ENCODE measurements around the gene NAGPA.

Gene NAGPA

GRCh38 chr16:5060073-5060641, 26.4 kb upstream of the NAGPA start:
- no peak for TF ChIP-seq CTCF (IDR thresholded peaks at IDR 0.05; ENCODE audit: low read depth, low read length, missing control alignments)
- no peak overlapping the region for H3K4me3 ChIP-seq (ENCODE audit: low read depth, low read length)
- DNase-seq (ENCODE audit: low read depth), result no peak

- no peak for TF ChIP-seq CTCF (IDR thresholded peaks at IDR 0.05; ENCODE audit: low read depth, low read length, missing control alignments)
- DNase-seq (ENCODE audit: low read depth), result no peak
- no peak overlapping the region for H3K4me3 ChIP-seq (ENCODE audit: low read depth, low read length)
Measured at GRCh38 chr16:5059386-5060072, 25.8 kb upstream of the NAGPA start.

- DNase-seq (ENCODE audit: low read depth), result no peak
- no peak overlapping the region for H3K4me3 ChIP-seq (ENCODE audit: low read depth, low read length)
- peak; percentile 17 for TF ChIP-seq CTCF (IDR thresholded peaks at IDR 0.05; ENCODE audit: low read depth, low read length, missing control alignments)
Measured at GRCh38 chr16:5058476-5058875, 24.7 kb upstream of the NAGPA start.

GRCh38 chr16:5056352-5056751, 22.6 kb upstream of the NAGPA start:
- peak; percentile 81 for TF ChIP-seq CTCF (IDR thresholded peaks at IDR 0.05; ENCODE audit: low read depth, low read length, missing control alignments)
- no peak overlapping the region for H3K4me3 ChIP-seq (ENCODE audit: low read depth, low read length)
- DNase-seq (ENCODE audit: low read depth), result no peak

- no peak for DNase-seq (ENCODE audit: low read depth)
- TF ChIP-seq CTCF (IDR thresholded peaks at IDR 0.05; ENCODE audit: low read depth, low read length, missing control alignments), result no peak
- no peak overlapping the region for H3K4me3 ChIP-seq (ENCODE audit: low read depth, low read length)
Measured at GRCh38 chr16:5054876-5055865, 21.4 kb upstream of the NAGPA start.

GRCh38 chr16:5046914-5047313, 13.2 kb upstream of the NAGPA start:
- DNase-seq (ENCODE audit: low read depth), result no peak
- TF ChIP-seq CTCF (IDR thresholded peaks at IDR 0.05; ENCODE audit: low read depth, low read length, missing control alignments), result no peak
- no peak overlapping the region for H3K4me3 ChIP-seq (ENCODE audit: low read depth, low read length)
